OCI-LY1 (cell line): ENCODE measurements around the gene SLC9A9.

Source experiments
- H2AFZ ChIP-seq: fragments of 200-600 bp; sonication (generic), shearing (Covaris generic); 2 replicates; pipeline ENCODE4 v1.6.0; 2014; ENCODE audit warnings: antibody characterized with exemption, mild to moderate bottlenecking, low read length
- H3F3A ChIP-seq: fragments of 200-600 bp; sonication (generic), shearing (Covaris generic); 2 replicates; pipeline ENCODE4 v1.6.0; 2014; ENCODE audit warnings: mild to moderate bottlenecking, antibody characterized with exemption, low read length, moderate library complexity; ENCODE audit not compliant: insufficient read depth
- H3K27ac ChIP-seq: fragments of 200-600 bp; sonication (generic); 2 replicates; pipeline ENCODE4 v1.5.1; 2014; ENCODE audit warnings: low read length, mixed run types, mild to moderate bottlenecking, low read depth; ENCODE audit not compliant: poor library complexity, severe bottlenecking
- H3K27me3 ChIP-seq: fragments of 200-600 bp; sonication (generic); 2 replicates; pipeline ENCODE4 v1.6.0; 2014; ENCODE audit warnings: antibody characterized with exemption, mild to moderate bottlenecking, low read length, moderate library complexity; ENCODE audit not compliant: insufficient read depth
- H3K36me3 ChIP-seq: fragments of 200-600 bp; sonication (generic); 2 replicates; pipeline ENCODE4 v1.6.1; 2014; ENCODE audit warnings: mild to moderate bottlenecking, antibody characterized with exemption, low read length, moderate library complexity, mixed read lengths; ENCODE audit not compliant: insufficient read depth
- H3K4me1 ChIP-seq: fragments of 200-600 bp; sonication (generic); 2 replicates; pipeline ENCODE4 v1.5.1; 2014; ENCODE audit warnings: mild to moderate bottlenecking, low read length, moderate library complexity; ENCODE audit not compliant: insufficient read depth, severe bottlenecking
- H3K4me2 ChIP-seq: fragments of 200-600 bp; sonication (generic), shearing (Covaris generic); 2 replicates; pipeline ENCODE4 v1.6.1; 2014; ENCODE audit warnings: low read length
- H3K4me3 ChIP-seq: fragments of 200-600 bp; sonication (generic); 2 replicates; pipeline ENCODE4 v1.5.1; 2014; ENCODE audit warnings: low read length, low read depth, mild to moderate bottlenecking, mixed read lengths; ENCODE audit not compliant: poor library complexity, severe bottlenecking
- H3K79me2 ChIP-seq: fragments of 200-600 bp; shearing (Covaris generic); 2 replicates; pipeline ENCODE4 v1.6.1; 2016; ENCODE audit warnings: mixed run types, low read length, mixed read lengths; ENCODE audit not compliant: insufficient read depth
- H3K9ac ChIP-seq: fragments of 200-600 bp; sonication (generic), shearing (Covaris generic); 2 replicates; pipeline ENCODE4 v1.6.1; 2014; ENCODE audit warnings: mild to moderate bottlenecking, low read length, mixed read lengths
- H3K9me2 ChIP-seq: fragments of 200-600 bp; sonication (generic), shearing (Covaris generic); 2 replicates; pipeline ENCODE4 v1.6.1; 2014; ENCODE audit warnings: low read depth, mild to moderate bottlenecking, low read length, mixed read lengths
- H3K9me3 ChIP-seq: fragments of 200-600 bp; shearing (Covaris generic); 2 replicates; pipeline ENCODE4 v1.6.1; 2014; ENCODE audit warnings: low read length, mixed read lengths
- H4K20me1 ChIP-seq: fragments of 200-600 bp; sonication (generic), shearing (Covaris generic); 2 replicates; pipeline ENCODE4 v1.6.0; 2016; ENCODE audit warnings: mild to moderate bottlenecking, low read length; ENCODE audit not compliant: insufficient read depth
- EZH2 ChIP-seq: fragments of 200-600 bp; sonication (generic), shearing (Covaris generic); IDR thresholded peaks from 2 replicates; pipeline ENCODE4 v1.8.0; 2017; ENCODE audit warnings: borderline replicate concordance, mixed run types, mild to moderate bottlenecking, antibody characterized with exemption, low read length, moderate library complexity, mixed read lengths
- TF ChIP-seq, protein P1 (sequence below): fragments of 200-600 bp; sonication (generic), shearing (Covaris generic); IDR thresholded peaks from 2 replicates; pipeline ENCODE4 v1.5.1; 2017; ENCODE audit warnings: mild to moderate bottlenecking, antibody characterized with exemption, low read length, moderate library complexity, mixed read lengths

The SLC9A9 gene

DNA sequence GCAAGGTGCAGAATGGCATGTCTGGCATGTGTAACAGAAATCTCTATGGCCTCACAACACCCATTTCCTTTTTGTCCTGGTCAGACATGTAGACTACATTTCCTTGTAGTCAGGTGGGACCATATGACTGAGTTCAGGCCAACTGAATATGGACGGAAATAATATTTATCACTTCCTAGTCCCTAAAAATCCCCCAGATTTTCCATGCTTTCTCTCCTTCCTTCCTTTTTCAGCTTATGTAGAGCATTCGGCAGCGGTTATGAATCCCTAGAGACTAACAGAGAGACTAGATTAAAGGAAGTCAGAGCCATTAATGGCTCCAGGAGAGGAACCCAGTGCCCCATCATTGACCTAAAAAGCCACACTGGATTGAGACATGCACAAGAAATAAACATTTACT is 35.8 kb downstream of the SLC9A9 start:
- H3K4me2 ChIP-seq: no peak overlapping the region
- no peak overlapping the region for H2AFZ ChIP-seq
- H3K9ac ChIP-seq: no peak overlapping the region
- H3F3A ChIP-seq: no peaks in the 10 kb centered on the region
- no peak overlapping the region for H3K4me3 ChIP-seq
- H3K79me2 ChIP-seq: no peaks in the 10 kb centered on the region
- no peak for TF ChIP-seq EZH2
- TF ChIP-seq, protein P1, sequence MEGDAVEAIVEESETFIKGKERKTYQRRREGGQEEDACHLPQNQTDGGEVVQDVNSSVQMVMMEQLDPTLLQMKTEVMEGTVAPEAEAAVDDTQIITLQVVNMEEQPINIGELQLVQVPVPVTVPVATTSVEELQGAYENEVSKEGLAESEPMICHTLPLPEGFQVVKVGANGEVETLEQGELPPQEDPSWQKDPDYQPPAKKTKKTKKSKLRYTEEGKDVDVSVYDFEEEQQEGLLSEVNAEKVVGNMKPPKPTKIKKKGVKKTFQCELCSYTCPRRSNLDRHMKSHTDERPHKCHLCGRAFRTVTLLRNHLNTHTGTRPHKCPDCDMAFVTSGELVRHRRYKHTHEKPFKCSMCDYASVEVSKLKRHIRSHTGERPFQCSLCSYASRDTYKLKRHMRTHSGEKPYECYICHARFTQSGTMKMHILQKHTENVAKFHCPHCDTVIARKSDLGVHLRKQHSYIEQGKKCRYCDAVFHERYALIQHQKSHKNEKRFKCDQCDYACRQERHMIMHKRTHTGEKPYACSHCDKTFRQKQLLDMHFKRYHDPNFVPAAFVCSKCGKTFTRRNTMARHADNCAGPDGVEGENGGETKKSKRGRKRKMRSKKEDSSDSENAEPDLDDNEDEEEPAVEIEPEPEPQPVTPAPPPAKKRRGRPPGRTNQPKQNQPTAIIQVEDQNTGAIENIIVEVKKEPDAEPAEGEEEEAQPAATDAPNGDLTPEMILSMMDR: no peak
- H3K9me3 ChIP-seq: no peaks in the 10 kb centered on the region
- no peaks in the 10 kb centered on the region; the same call in 1 of the 2 replicates for H3K9me2 ChIP-seq
- no peaks in the 10 kb centered on the region for H3K36me3 ChIP-seq
- H3K4me1 ChIP-seq: no peaks in the 10 kb centered on the region
- H3K27me3 ChIP-seq: 0 out of 2 replicates have a peak, but pooled peaks cover 12% of the 10 kb centered on the region
- no peak overlapping the region for H3K27ac ChIP-seq
- no peaks in the 10 kb centered on the region for H4K20me1 ChIP-seq

- no peak overlapping the region for H3K4me2 ChIP-seq
- no peaks in the 10 kb centered on the region for H3K79me2 ChIP-seq
- TF ChIP-seq EZH2: no peak
- TF ChIP-seq, protein P1: no peak
- H2AFZ ChIP-seq: no peak overlapping the region
- H4K20me1 ChIP-seq: no peaks in the 10 kb centered on the region
- H3F3A ChIP-seq: no peaks in the 10 kb centered on the region
- H3K27me3 ChIP-seq: 0 out of 2 replicates have a peak, but pooled peaks cover 12% of the 10 kb centered on the region
- H3K9me3 ChIP-seq: no peaks in the 10 kb centered on the region
- H3K36me3 ChIP-seq: no peaks in the 10 kb centered on the region
- H3K27ac ChIP-seq: no peak overlapping the region
- H3K9ac ChIP-seq: no peak overlapping the region
- no peak overlapping the region for H3K4me3 ChIP-seq
- no peaks in the 10 kb centered on the region for H3K9me2 ChIP-seq
- H3K4me1 ChIP-seq: no peaks in the 10 kb centered on the region
These were observed 36.7 kb downstream of the SLC9A9 start for GRCh38 chr3:143811602-143812001.

- no peaks in the 10 kb centered on the region for H3K9me2 ChIP-seq
- H3K4me3 ChIP-seq: no peak overlapping the region
- no peak overlapping the region for H2AFZ ChIP-seq
- H3K9me3 ChIP-seq: no peaks in the 10 kb centered on the region
- no peak overlapping the region for H3K9ac ChIP-seq
- no peaks in the 10 kb centered on the region for H4K20me1 ChIP-seq
- H3K4me2 ChIP-seq: no peak overlapping the region
- no peak for TF ChIP-seq EZH2
- TF ChIP-seq, protein P1: no peak
- H3K4me1 ChIP-seq: no peaks in the 10 kb centered on the region
- no peak overlapping the region for H3K27ac ChIP-seq
- H3K27me3 ChIP-seq: 0 out of 2 replicates have a peak, but pooled peaks cover 12% of the 10 kb centered on the region
- H3K36me3 ChIP-seq: no peaks in the 10 kb centered on the region
- H3K79me2 ChIP-seq: no peaks in the 10 kb centered on the region
- H3F3A ChIP-seq: no peaks in the 10 kb centered on the region
These were observed 37.4 kb downstream of the SLC9A9 start for GRCh38 chr3:143810953-143811265.
